H1 (cell line): Measurements from ENCODE around the gene DOCK3. TPM values are rescaled to one million over a fixed set of nuclear protein-coding genes. Genes with fewer than 3 reads are reported as not detected.
"Not testable (repeated sequence)": the region's sequence is repeated elsewhere in the genome, so short reads cannot be mapped to it uniquely, and the experiment has no call there.

Source experiments
- CTCF ChIA-PET: fragments of 300-600 bp; sonication (Branson Sonifier 250); formaldehyde crosslinking; loops from one replicate; lab custom pipeline; 2021; ENCODE audit not compliant: partially characterized antibody; lab: Charles Lee
- POLR2A ChIA-PET: fragments of 300-600 bp; sonication (Branson Sonifier 250); formaldehyde crosslinking; loops from one replicate; lab custom pipeline; 2021; ENCODE audit warnings: inconsistent platforms; ENCODE audit not compliant: partially characterized antibody; lab: Charles Lee
- DNase-seq, 2 experiments: peaks; one replicate each; pipeline versions ENCODE4 v3.0.0 to v3.0.0-alpha.2; 2010 to 2022; ENCODE audit warnings: low spot score in 2 of 2, low read depth in 1 of 2, mixed read lengths in 1 of 2
- FAIRE-seq: peaks from 2 replicates; lab custom pipeline; 2011; peaks lifted over from hg19 to GRCh38; lab: Jason Lieb, UNC
- H2AFZ ChIP-seq: 2 replicates; pipeline ENCODE4 v1.8.1; 2012; ENCODE audit warnings: low read length, inconsistent platforms
- H2AK5ac ChIP-seq: 2 replicates; pipeline ENCODE4 v1.6.1; 2013; ENCODE audit warnings: low read depth, low read length
- H2BK120ac ChIP-seq: replicated peaks from 2 replicates; pipeline ENCODE3; 2013; ENCODE audit warnings: low read depth, low read length, inconsistent platforms
- H2BK12ac ChIP-seq: 2 replicates; pipeline ENCODE4 v1.6.1; 2013; ENCODE audit warnings: low read depth, low read length
- H2BK15ac ChIP-seq: 2 replicates; pipeline ENCODE4 v1.6.1; 2013; ENCODE audit warnings: low read length
- H2BK20ac ChIP-seq: 2 replicates; pipeline ENCODE4 v1.6.1; 2013; ENCODE audit warnings: low read length
- H2BK5ac ChIP-seq: 2 replicates; pipeline ENCODE4 v1.6.1; 2013; ENCODE audit warnings: low read depth, low read length
- H3K14ac ChIP-seq: 2 replicates; pipeline ENCODE4 v1.6.1; 2013; ENCODE audit warnings: inconsistent platforms; ENCODE audit not compliant: insufficient read length
- H3K18ac ChIP-seq: 2 replicates; pipeline ENCODE4 v1.6.1; 2013; ENCODE audit warnings: low read length; ENCODE audit errors: extremely low read depth
- H3K23ac ChIP-seq: 2 replicates; pipeline ENCODE4 v1.6.1; 2013; ENCODE audit warnings: inconsistent platforms; ENCODE audit not compliant: insufficient read length
- H3K23me2 ChIP-seq: 2 replicates; pipeline ENCODE4 v1.6.1; 2013; ENCODE audit warnings: low read depth, low read length
- H3K27ac ChIP-seq: 2 replicates; pipeline ENCODE4 v1.6.1; 2011; ENCODE audit warnings: low read depth, low read length, inconsistent platforms
- H3K27me3 ChIP-seq, 4 experiments: replicated peaks in 1 of 4; 1 replicate in 1 of 4; 2 replicates in 3 of 4; pipeline versions ENCODE4 v1.6.1 to v1.8.1; 2011 to 2013; ENCODE audit warnings: low read length in 3 of 4, mild to moderate bottlenecking in 3 of 4, inconsistent platforms in 2 of 4, mixed read lengths in 2 of 4, moderate library complexity in 1 of 4; ENCODE audit not compliant: control insufficient read depth in 3 of 4, insufficient read depth in 3 of 4; ENCODE audit errors: extremely low read depth in 1 of 4
- H3K36me3 ChIP-seq, 4 experiments: 2 replicates each; pipeline versions ENCODE4 v1.6.1 to v1.8.1; 2011 to 2013; ENCODE audit warnings: mild to moderate bottlenecking in 4 of 4, low read length in 3 of 4, moderate library complexity in 2 of 4, control low read depth in 1 of 4, inconsistent platforms in 1 of 4; ENCODE audit not compliant: insufficient read depth in 4 of 4, control insufficient read depth in 2 of 4
- H3K4ac ChIP-seq: replicated peaks from 2 replicates; pipeline ENCODE3; 2013; ENCODE audit warnings: low read length, low read depth, mixed read lengths, inconsistent platforms; ENCODE audit not compliant: insufficient read length
- H3K4me1 ChIP-seq, 4 experiments: replicated peaks in 1 of 4; 1 replicate in 1 of 4; 2 replicates in 3 of 4; pipeline versions ENCODE4 v1.6.1 to v1.8.1; 2011 to 2013; ENCODE audit warnings: low read length in 3 of 4, inconsistent platforms in 2 of 4, mixed read lengths in 1 of 4; ENCODE audit not compliant: insufficient read depth in 4 of 4, control insufficient read depth in 3 of 4
- H3K4me2 ChIP-seq, 2 experiments: 2 replicates each; pipeline versions ENCODE4 v1.6.1 to v1.8.1; 2011 to 2013; ENCODE audit warnings: low read depth in 2 of 2, low read length in 2 of 2, control low read depth in 1 of 2, inconsistent platforms in 1 of 2, mild to moderate bottlenecking in 1 of 2; ENCODE audit not compliant: insufficient read depth in 1 of 2
- H3K4me3 ChIP-seq, 4 experiments: fragments of 200-600, 300-600 bp in 1 of 4; sonication (generic), shearing (Covaris generic), sonication (Bioruptor Twin) in 1 of 4; 2 replicates each; pipeline versions ENCODE4 v1.5.1 to v1.8.1; 2011 to 2016; ENCODE audit warnings: low read length in 4 of 4, low read depth in 3 of 4, control low read depth in 2 of 4, inconsistent platforms in 2 of 4, mild to moderate bottlenecking in 2 of 4, mixed read lengths in 1 of 4, moderate library complexity in 1 of 4; ENCODE audit not compliant: insufficient read depth in 2 of 4; ENCODE audit errors: extremely low read depth in 1 of 4
- H3K56ac ChIP-seq: replicated peaks from 2 replicates; pipeline ENCODE3; 2013; ENCODE audit warnings: low read depth, mild to moderate bottlenecking, mixed read lengths, low read length, inconsistent platforms; ENCODE audit not compliant: insufficient read length
- H3K79me1 ChIP-seq: 2 replicates; pipeline ENCODE4 v1.6.1; 2013; ENCODE audit warnings: low read depth, low read length, control low read depth
- H3K79me2 ChIP-seq, 2 experiments: 2 replicates each; pipeline versions ENCODE4 v1.6.1 to v1.8.1; 2012 to 2013; ENCODE audit warnings: low read length in 2 of 2, mild to moderate bottlenecking in 2 of 2, inconsistent platforms in 1 of 2; ENCODE audit not compliant: insufficient read depth in 2 of 2, control insufficient read depth in 1 of 2
- H3K9ac ChIP-seq, 4 experiments: replicated peaks in 1 of 4; 1 replicate in 1 of 4; 2 replicates in 3 of 4; pipeline versions ENCODE4 v1.6.1 to v1.8.1; 2011 to 2013; ENCODE audit warnings: low read depth in 3 of 4, low read length in 3 of 4, control low read depth in 2 of 4, mild to moderate bottlenecking in 2 of 4, moderate library complexity in 2 of 4, inconsistent platforms in 1 of 4; ENCODE audit errors: extremely low read depth in 1 of 4
- H3K9me3 ChIP-seq, 2 experiments: 2 replicates each; pipeline versions ENCODE4 v1.6.1 to v1.8.1; 2012 to 2013; ENCODE audit warnings: mild to moderate bottlenecking in 2 of 2, moderate library complexity in 2 of 2, control low read depth in 1 of 2, inconsistent platforms in 1 of 2, low read depth in 1 of 2, low read length in 1 of 2, mixed read lengths in 1 of 2; ENCODE audit not compliant: insufficient read depth in 2 of 2
- H4K20me1 ChIP-seq, 2 experiments: replicated peaks in 1 of 2; 2 replicates each; pipeline versions ENCODE3 to v1.8.1; 2011 to 2013; ENCODE audit warnings: inconsistent platforms in 2 of 2, low read length in 2 of 2, mild to moderate bottlenecking in 1 of 2; ENCODE audit not compliant: insufficient read depth in 2 of 2, control insufficient read depth in 1 of 2
- H4K5ac ChIP-seq: 2 replicates; pipeline ENCODE4 v1.6.1; 2013; ENCODE audit warnings: low read length, low read depth, mixed read lengths, inconsistent platforms; ENCODE audit not compliant: insufficient read length
- H4K8ac ChIP-seq: 2 replicates; pipeline ENCODE4 v1.8.0; 2013; ENCODE audit warnings: mild to moderate bottlenecking, moderate library complexity, low read length, inconsistent platforms; ENCODE audit not compliant: insufficient read depth; ENCODE audit errors: extremely low read depth
- H4K91ac ChIP-seq: replicated peaks from 2 replicates; pipeline ENCODE3; 2013; ENCODE audit warnings: low read length, mixed read lengths, inconsistent platforms; ENCODE audit not compliant: insufficient read length
- WGBS, 2 experiments: shearing (Covaris generic) in 1 of 2; methylation state at CpG; one replicate each; pipeline versions ENCODE4 v1.1.6 to v1.1.7; 2013 to 2015; ENCODE audit warnings: low lambda C conversion rate in 2 of 2, mixed read lengths in 2 of 2, inconsistent platforms in 1 of 2, low coverage in 1 of 2, missing lambda C conversion rate in 1 of 2; ENCODE audit not compliant: insufficient replicate concordance in 2 of 2, insufficient coverage in 1 of 2, insufficient read length in 1 of 2; ENCODE audit errors: extremely low coverage in 1 of 2, missing lambda C conversion rate in 1 of 2; 5-methylcytosine and 5-hydroxymethylcytosine counted together
- polyA plus RNA-seq, 7 experiments: library from polyadenylated mRNA; depleted of rRNA in 3 of 7; stranded (reverse) in 5 of 7; unstranded in 2 of 7; fragments of >200 nt in 5 of 7; fragments of 200-250 nt in 2 of 7; gene quantifications; 1 replicate in 5 of 7; 2 replicates in 1 of 7; 4 replicates in 1 of 7; pipeline versions ENCODE4 v1.2.1 to v1.2.3, GENCODE V29; 2011 to 2013; ENCODE audit warnings: missing spikeins in 2 of 7, mixed read lengths in 2 of 7
- total RNA-seq: library from RNA; stranded (reverse); fragmentation: NEBNext Ultra II Directional; extraction: Animal tissue kit (Norgen Biotek cat#: 25700); gene quantifications from 2 replicates; pipeline ENCODE4 v1.2.1, GENCODE V29; 2021

Gene DOCK3
- total and polyA plus RNA-seq, 2 of the 8 experiments (the other 6 are each of a cell fraction or from before 2014, with no cell fraction given), result 2.7 to 5.0 TPM

- H2BK5ac ChIP-seq, FAIRE-seq, H3K9me3 ChIP-seq, POLR2A ChIA-PET, H3K23me2 ChIP-seq, H4K8ac ChIP-seq, H3K27me3 ChIP-seq, H3K36me3 ChIP-seq, H2BK20ac ChIP-seq, H2BK15ac ChIP-seq, H4K91ac ChIP-seq, H4K20me1 ChIP-seq, H3K79me1 ChIP-seq, H3K4me1 ChIP-seq, H3K9ac ChIP-seq, H3K14ac ChIP-seq, H2BK12ac ChIP-seq, H3K18ac ChIP-seq, H2AK5ac ChIP-seq, H3K27ac ChIP-seq, H3K23ac ChIP-seq, H3K4ac ChIP-seq, H4K5ac ChIP-seq, DNase-seq, H2AFZ ChIP-seq, H3K4me2 ChIP-seq, H2BK120ac ChIP-seq, H3K79me2 ChIP-seq, H3K56ac ChIP-seq, H3K4me3 ChIP-seq: not testable (repeated sequence)
- 50% methylated on average over 1 of the region's 1 CpG; no CpG with 5 or more reads in 1 of the 2 experiments for WGBS, 2 experiments
- CTCF ChIA-PET, result interaction anchor here (0.7 kb wide), 1 partner anchor 122 kb away, joined by 4 read pairs; no protein-coding TSS in a partner anchor
Measured at GRCh38 chr3:51094838-51095237, 420.1 kb downstream of the DOCK3 start.
